Osteoblast (primary cell): ENCODE data around the gene CXCL9. TPM values are rescaled to one million over a fixed set of nuclear protein-coding genes. Genes with fewer than 3 reads are reported as not detected.
"Not testable (repeated sequence)": the region's sequence is repeated elsewhere in the genome, so short reads cannot be mapped to it uniquely, and the experiment has no call there.

Experiments
- DNase-seq: peaks from one replicate; pipeline ENCODE4 v3.0.0; 2011; ENCODE audit warnings: low spot score, mixed read lengths; ENCODE audit not compliant: insufficient read length; ENCODE audit errors: missing footprints
- H2AFZ ChIP-seq: 2 replicates; pipeline ENCODE4 v1.6.0; 2011; ENCODE audit warnings: mild to moderate bottlenecking, low read length
- H3K27ac ChIP-seq: 2 replicates; pipeline ENCODE4 v1.5.1; 2011; ENCODE audit warnings: mild to moderate bottlenecking, low read depth, low read length, moderate library complexity
- H3K27me3 ChIP-seq: 2 replicates; pipeline ENCODE4 v1.6.0; 2012; ENCODE audit warnings: mild to moderate bottlenecking, control low read depth, inconsistent platforms, low read length, moderate library complexity; ENCODE audit not compliant: insufficient read depth
- H3K36me3 ChIP-seq: 2 replicates; pipeline ENCODE4 v1.5.1; 2011; ENCODE audit warnings: mild to moderate bottlenecking, low read length, control low read depth, moderate library complexity; ENCODE audit not compliant: insufficient read depth
- H3K4me1 ChIP-seq: 2 replicates; pipeline ENCODE4 v1.5.1; 2011; ENCODE audit warnings: mild to moderate bottlenecking, low read length, control low read depth, moderate library complexity; ENCODE audit not compliant: insufficient read depth
- H3K4me2 ChIP-seq: 2 replicates; pipeline ENCODE4 v1.6.0; 2011; ENCODE audit warnings: mild to moderate bottlenecking, low read length; ENCODE audit not compliant: insufficient read depth
- H3K4me3 ChIP-seq: fragments of 200-600 bp; sonication (generic); 3 replicates; pipeline ENCODE4 v1.5.1; 2012; ENCODE audit warnings: mild to moderate bottlenecking, low read length, inconsistent platforms; ENCODE audit not compliant: insufficient read depth
- H3K79me2 ChIP-seq: 2 replicates; pipeline ENCODE4 v1.6.0; 2012; ENCODE audit warnings: mild to moderate bottlenecking, low read length, control low read depth, inconsistent platforms; ENCODE audit not compliant: insufficient read depth
- H3K9me3 ChIP-seq: 2 replicates; pipeline ENCODE4 v1.5.1; 2011; ENCODE audit warnings: low read depth, low read length, control low read depth
- H4K20me1 ChIP-seq: 2 replicates; pipeline ENCODE4 v1.6.0; 2012; ENCODE audit warnings: mild to moderate bottlenecking, low read length, control low read depth; ENCODE audit not compliant: insufficient read depth
- CTCF ChIP-seq: IDR thresholded peaks from 2 replicates; pipeline ENCODE4 v1.5.1; 2011; ENCODE audit warnings: mild to moderate bottlenecking, low read depth, low read length, moderate library complexity; ENCODE audit errors: extremely low read depth
- total RNA-seq: library from RNA; depleted of rRNA; stranded (reverse); fragments of >200 nt; gene quantifications from 2 replicates; pipeline ENCODE4 v1.2.3, GENCODE V29; 2012

The CXCL9 gene
- total RNA-seq, 1 donor, result not detected

- H3K4me2 ChIP-seq, result no peak overlapping the region
- H4K20me1 ChIP-seq, result no peaks in the 10 kb centered on the region
- H3K4me3 ChIP-seq, result no peak overlapping the region
- H3K36me3 ChIP-seq, result no peaks in the 10 kb centered on the region
- H3K27me3 ChIP-seq, result peaks cover 6% of the 10 kb centered on the region
- no peak overlapping the region for H3K27ac ChIP-seq
- no peak for TF ChIP-seq CTCF
- no peak overlapping the region for H2AFZ ChIP-seq
- H3K4me1 ChIP-seq, result no peaks in the 10 kb centered on the region
- no peak for DNase-seq
- H3K79me2 ChIP-seq, result no peaks in the 10 kb centered on the region
- no peaks in the 10 kb centered on the region for H3K9me3 ChIP-seq
Observed at GRCh38 chr4:76003035-76003434, 4.3 kb downstream of the CXCL9 start.

GRCh38 chr4:76002176-76002575 is 5.1 kb downstream of the CXCL9 start:
- Histone ChIP-seq H3K4me2 (no peak overlapping the region), H3K4me1 (no peaks in the 10 kb centered on the region), H3K4me3 (no peak overlapping the region), H2AFZ (no peak overlapping the region), H3K27me3 (peaks cover 6% of the 10 kb centered on the region), H4K20me1 (no peaks in the 10 kb centered on the region), H3K36me3 (no peaks in the 10 kb centered on the region), H3K27ac (no peak overlapping the region), H3K9me3 (no peaks in the 10 kb centered on the region), H3K79me2 (no peaks in the 10 kb centered on the region)
- DNase-seq, result no peak
- TF ChIP-seq CTCF, result no peak

DNA sequence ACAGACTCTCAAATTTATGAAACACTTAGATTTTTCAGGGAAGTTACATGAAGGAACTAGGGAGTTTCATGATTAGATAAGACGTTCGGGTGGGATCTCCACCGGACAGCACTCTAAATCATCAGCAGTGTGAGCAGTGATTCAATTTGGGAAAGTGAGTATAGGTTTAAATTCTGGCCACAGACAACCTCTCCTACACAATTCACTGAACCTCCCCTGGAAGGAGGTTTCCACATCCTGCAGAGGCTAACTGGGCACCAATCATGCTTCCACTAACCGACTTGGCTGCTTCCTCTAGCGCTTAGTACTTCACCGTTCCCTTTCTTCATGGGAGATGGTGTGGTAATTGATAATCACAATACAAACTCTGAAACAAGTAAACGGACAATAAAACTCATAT is 5.6 kb downstream of the CXCL9 start:
- H3K4me2 ChIP-seq, result no peak overlapping the region
- no peak for DNase-seq
- H4K20me1 ChIP-seq, result no peaks in the 10 kb centered on the region
- H2AFZ ChIP-seq, result no peak overlapping the region
- no peaks in the 10 kb centered on the region for H3K79me2 ChIP-seq
- no peaks in the 10 kb centered on the region for H3K9me3 ChIP-seq
- H3K4me3 ChIP-seq, result no peak overlapping the region
- H3K4me1 ChIP-seq, result no peaks in the 10 kb centered on the region
- peaks cover 6% of the 10 kb centered on the region for H3K27me3 ChIP-seq
- no peak for TF ChIP-seq CTCF
- no peak overlapping the region for H3K27ac ChIP-seq
- H3K36me3 ChIP-seq, result no peaks in the 10 kb centered on the region

DNA sequence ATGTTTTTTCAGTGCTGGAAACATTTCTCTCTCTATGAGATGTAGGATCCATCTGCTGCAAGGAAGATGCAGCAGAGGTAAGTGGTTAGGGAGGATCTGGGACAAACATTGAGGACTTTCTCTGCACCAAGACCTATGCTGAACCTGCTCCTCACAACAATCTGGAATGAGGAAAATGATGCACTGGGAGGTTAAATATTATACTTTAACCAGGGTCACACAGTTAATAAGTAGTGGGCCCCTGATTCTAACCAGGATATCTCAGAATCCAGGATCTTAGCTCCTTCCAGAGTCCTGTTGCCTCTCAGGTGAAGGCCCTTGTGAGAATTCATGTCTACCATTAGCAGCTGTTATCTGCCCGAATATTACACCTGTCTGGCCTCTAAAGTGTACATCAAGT is 7.0 kb downstream of the CXCL9 start:
- H3K36me3 ChIP-seq, result no peaks in the 10 kb centered on the region
- H3K4me1 ChIP-seq, result no peaks in the 10 kb centered on the region

GRCh38 chr4:75998525-75999147 is 8.7 kb downstream of the CXCL9 start:
- H3K4me1 ChIP-seq, H3K27ac ChIP-seq, H3K4me2 ChIP-seq, H4K20me1 ChIP-seq, DNase-seq, H3K4me3 ChIP-seq, H3K27me3 ChIP-seq, H3K36me3 ChIP-seq, H3K79me2 ChIP-seq, H2AFZ ChIP-seq, H3K9me3 ChIP-seq: not testable (repeated sequence)

More for the DNA sequence above, 7.0 kb downstream of the CXCL9 start:
- peaks cover 6% of the 10 kb centered on the region for H3K27me3 ChIP-seq
- H3K4me2 ChIP-seq, result no peak overlapping the region
- no peak for DNase-seq
- H3K27ac ChIP-seq, result no peak overlapping the region
- no peaks in the 10 kb centered on the region for H4K20me1 ChIP-seq
- H2AFZ ChIP-seq, result no peak overlapping the region
- no peaks in the 10 kb centered on the region for H3K9me3 ChIP-seq
- no peak overlapping the region for H3K4me3 ChIP-seq
- no peak for TF ChIP-seq CTCF
- no peaks in the 10 kb centered on the region for H3K79me2 ChIP-seq
